Endothelial cell of umbilical vein (primary cell): ENCODE data around the gene DNAJC30. TPM values are rescaled to one million over a fixed set of nuclear protein-coding genes. Genes with fewer than 3 reads are reported as not detected.
"Not testable (repeated sequence)": the region's sequence is repeated elsewhere in the genome, so short reads cannot be mapped to it uniquely, and the experiment has no call there.

Experiments used
- BruUV-seq: library from RNA; stranded (reverse); fragments of 400-500 nt; replicated peaks from 2 replicates; lab custom pipeline; 2021; lab: Mats Ljungman, UMichigan
- CTCF ChIA-PET: fragments of 300-600, 350-600 bp; sonication (Branson Sonifier 250); formaldehyde crosslinking; loops from one replicate; lab custom pipeline; 2021; ENCODE audit warnings: antibody characterized with exemption, inconsistent platforms; lab: Charles Lee
- POLR2A ChIA-PET: fragments of 300-600, 350-600 bp; sonication (Branson Sonifier 250); formaldehyde crosslinking; loops from one replicate; lab custom pipeline; 2021; ENCODE audit warnings: antibody characterized with exemption, inconsistent platforms; lab: Charles Lee
- DNase-seq: peaks from one replicate; pipeline ENCODE4 v3.0.0-alpha.2; 2011; ENCODE audit warnings: low read depth, low spot score
- FAIRE-seq: peaks from 2 replicates; lab custom pipeline; 2011; peaks lifted over from hg19 to GRCh38; lab: Jason Lieb, UNC
- H2AFZ ChIP-seq: 2 replicates; pipeline ENCODE4 v1.6.0; 2012; ENCODE audit warnings: low read depth, low read length, control low read depth, inconsistent platforms
- H3K27ac ChIP-seq: 2 replicates; pipeline ENCODE4 v1.5.1; 2011; ENCODE audit warnings: low read depth, mild to moderate bottlenecking, control low read depth, low read length, moderate library complexity; ENCODE audit not compliant: insufficient read depth
- H3K27me3 ChIP-seq, 2 experiments: 2 replicates each; pipeline versions ENCODE4 v1.6.0 to v1.6.1; 2011; ENCODE audit warnings: low read length in 2 of 2, mixed read lengths in 1 of 2; ENCODE audit not compliant: control insufficient read depth in 2 of 2, insufficient read depth in 2 of 2
- H3K36me3 ChIP-seq, 2 experiments: 2 replicates in 1 of 2; 3 replicates in 1 of 2; pipeline ENCODE4 v1.5.1; 2011; ENCODE audit warnings: low read length in 2 of 2, mild to moderate bottlenecking in 1 of 2, moderate library complexity in 1 of 2; ENCODE audit not compliant: control insufficient read depth in 2 of 2, insufficient read depth in 2 of 2; ENCODE audit errors: extremely low read depth in 1 of 2
- H3K4me1 ChIP-seq: 3 replicates; pipeline ENCODE4 v1.5.1; 2011; ENCODE audit warnings: mild to moderate bottlenecking, low read length; ENCODE audit not compliant: control insufficient read depth, insufficient read depth; ENCODE audit errors: extremely low read depth
- H3K4me2 ChIP-seq: 2 replicates; pipeline ENCODE4 v1.6.1; 2011; ENCODE audit warnings: low read length, control low read depth, mixed read lengths; ENCODE audit not compliant: insufficient read depth
- H3K4me3 ChIP-seq, 3 experiments: fragments of 200-600 bp in 1 of 3; sonication (generic), shearing (Covaris generic) in 1 of 3; replicated peaks in 1 of 3; 2 replicates each; pipeline ENCODE4 v1.5.1; 2011 to 2016; ENCODE audit warnings: control low read depth in 3 of 3, low read length in 3 of 3, mild to moderate bottlenecking in 2 of 3, inconsistent platforms in 1 of 3, low read depth in 1 of 3, moderate library complexity in 1 of 3; ENCODE audit not compliant: insufficient read depth in 1 of 3
- H3K79me2 ChIP-seq: 2 replicates; pipeline ENCODE4 v1.6.0; 2012; ENCODE audit warnings: low read length, inconsistent platforms; ENCODE audit not compliant: control insufficient read depth, insufficient read depth
- H3K9ac ChIP-seq: replicated peaks from 2 replicates; pipeline ENCODE3; 2011; ENCODE audit warnings: low read length, control low read depth; ENCODE audit not compliant: insufficient read depth; ENCODE audit errors: extremely low read depth
- H3K9me1 ChIP-seq: replicated peaks from 3 replicates; pipeline ENCODE4 v1.6.0; 2011; ENCODE audit warnings: mild to moderate bottlenecking, low read length; ENCODE audit not compliant: control insufficient read depth, insufficient read depth; ENCODE audit errors: extremely low read depth
- H3K9me3 ChIP-seq: replicated peaks from 2 replicates; pipeline ENCODE4 v1.5.1; 2012; ENCODE audit warnings: low read length, inconsistent platforms; ENCODE audit not compliant: control insufficient read depth, insufficient read depth
- H4K20me1 ChIP-seq: replicated peaks from 2 replicates; pipeline ENCODE3; 2011; ENCODE audit warnings: mild to moderate bottlenecking, low read length; ENCODE audit not compliant: control insufficient read depth, insufficient read depth; ENCODE audit errors: extremely low read depth
- EZH2 ChIP-seq: IDR thresholded peaks from 2 replicates; pipeline ENCODE4 v1.6.1; 2012; ENCODE audit warnings: borderline replicate concordance, low read depth, mild to moderate bottlenecking, moderate library complexity, low read length, inconsistent platforms; ENCODE audit not compliant: severe bottlenecking
- FOS ChIP-seq: IDR thresholded peaks from 2 replicates; pipeline ENCODE4 v1.6.1; 2011; ENCODE audit warnings: mild to moderate bottlenecking, low read length, moderate library complexity, borderline replicate concordance; ENCODE audit not compliant: insufficient read depth
- GATA2 ChIP-seq: IDR thresholded peaks from 2 replicates; pipeline ENCODE4 v1.7.0; 2011; ENCODE audit warnings: low read depth, mild to moderate bottlenecking, moderate library complexity, mixed read lengths, low read length; ENCODE audit not compliant: insufficient read length, insufficient read depth
- JUN ChIP-seq: IDR thresholded peaks from 2 replicates; pipeline ENCODE4 v1.6.1; 2011; ENCODE audit warnings: borderline replicate concordance, low read depth; ENCODE audit not compliant: insufficient read length, insufficient read depth
- MYC ChIP-seq: IDR thresholded peaks from one replicate; pipeline ENCODE4 v1.6.1; 2011; ENCODE audit warnings: mild to moderate bottlenecking, low read depth, low read length
- POLR2A ChIP-seq: IDR thresholded peaks from 2 replicates; pipeline ENCODE4 v1.6.1; 2012; ENCODE audit warnings: low read depth, mild to moderate bottlenecking, control low read depth, low read length
- POLR2AphosphoS5 ChIP-seq: IDR thresholded peaks from 2 replicates; pipeline ENCODE4 v1.6.1; 2012; ENCODE audit warnings: low read depth, mild to moderate bottlenecking, control low read depth, low read length, moderate library complexity; ENCODE audit not compliant: insufficient read depth
- dilution Hi-C: fragments of 300-500 bp; cut with MboI; formaldehyde crosslinking; loops from one replicate; pipeline ENCODE4 v1.15.0; 2019; ENCODE audit warnings: low sequenced_read_pairs; ENCODE audit not compliant: extremely low pct_ligation_motif_present
- intact Hi-C: fragments of 100-400 bp; cut with micrococcal nuclease; formaldehyde crosslinking; loops from one replicate; pipeline ENCODE4 v1.10.0; 2022
- polyA plus RNA-seq, 4 experiments: library from polyadenylated mRNA; depleted of rRNA in 3 of 4; stranded (reverse) in 3 of 4; unstranded in 1 of 4; fragments of >200 nt; gene quantifications; 2 replicates each; pipeline versions ENCODE4 v1.2.1 to v1.2.3, GENCODE V29; 2011 to 2012; ENCODE audit warnings: missing spikeins in 1 of 4
- total RNA-seq: library from RNA; stranded (reverse); gene quantifications from 2 replicates; pipeline ENCODE4 v1.2.3, GENCODE V29; 2021
- TF ChIP-seq, protein P1 (sequence below): IDR thresholded peaks from 2 replicates; pipeline ENCODE4 v1.6.1; 2011; ENCODE audit not compliant: insufficient read depth, insufficient read length
- TF ChIP-seq, protein P2 (sequence below), 2 donors: IDR thresholded peaks; 1 replicate in 1 of 2; 2 replicates in 1 of 2; pipeline ENCODE4 v1.5.1; 2011; ENCODE audit warnings: low read length in 2 of 2, mild to moderate bottlenecking in 2 of 2, moderate library complexity in 2 of 2, control low read depth in 1 of 2, inconsistent platforms in 1 of 2, low read depth in 1 of 2; ENCODE audit not compliant: insufficient read depth in 1 of 2; ENCODE audit errors: extremely low read depth in 1 of 2

The DNAJC30 gene
- total and polyA plus RNA-seq, 2 donors (not counting 3 experiments of a cell fraction or from before 2014, with no cell fraction given): 10.6 to 11.9 TPM

DNA sequence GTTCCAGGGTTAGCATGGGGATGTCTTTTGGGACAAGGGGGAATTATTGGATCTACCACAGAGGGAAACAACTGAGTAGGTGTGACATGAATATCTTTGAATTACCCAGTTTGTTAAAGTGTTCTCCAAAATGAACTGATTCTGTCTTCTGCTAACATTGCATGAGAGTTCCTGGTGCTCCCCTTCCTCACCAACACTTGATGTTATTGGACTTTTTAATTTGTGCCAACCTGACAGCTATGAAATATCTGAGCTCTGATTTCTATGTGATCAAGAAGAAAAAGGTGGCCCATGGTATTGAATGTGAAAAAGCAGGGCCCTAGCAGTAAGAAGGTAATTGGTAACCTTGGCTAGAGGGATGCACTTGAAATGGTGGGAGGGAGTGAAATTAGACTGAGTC lies 20.2 kb downstream of the DNAJC30 start:
- Histone ChIP-seq H3K4me1 (no peaks in the 10 kb centered on the region), H3K4me3 (no peak overlapping the region), H3K27me3 (peaks cover 0 to 3% of the 10 kb centered on the region in 2 experiments), H3K79me2 (no peaks in the 10 kb centered on the region), H3K4me2 (no peak overlapping the region), H3K27ac (no peak overlapping the region), H3K36me3 (no peaks in the 10 kb centered on the region), H4K20me1 (no peaks in the 10 kb centered on the region), H3K9ac (no peak overlapping the region), H3K9me3 (no peaks in the 10 kb centered on the region), H3K9me1 (no peaks in the 10 kb centered on the region), H2AFZ (no peak overlapping the region)
- ChIA-PET POLR2A (no interaction called here), CTCF (interaction anchor here (2.7 kb wide), 1 partner anchor 34 kb away, joined by 6 read pairs; no protein-coding TSS in a partner anchor)
- FAIRE-seq (no peak), DNase-seq (no peak)
- BruUV-seq: no TSS peak
- dilution Hi-C loops: no loop called here
- TF ChIP-seq GATA2 (no peak), POLR2AphosphoS5 (no peak), EZH2 (no peak), JUN (no peak), FOS (no peak), POLR2A (no peak), MYC (no peak)
- TF ChIP-seq, protein P1, sequence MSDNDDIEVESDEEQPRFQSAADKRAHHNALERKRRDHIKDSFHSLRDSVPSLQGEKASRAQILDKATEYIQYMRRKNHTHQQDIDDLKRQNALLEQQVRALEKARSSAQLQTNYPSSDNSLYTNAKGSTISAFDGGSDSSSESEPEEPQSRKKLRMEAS: no peak
- TF ChIP-seq, protein P2, sequence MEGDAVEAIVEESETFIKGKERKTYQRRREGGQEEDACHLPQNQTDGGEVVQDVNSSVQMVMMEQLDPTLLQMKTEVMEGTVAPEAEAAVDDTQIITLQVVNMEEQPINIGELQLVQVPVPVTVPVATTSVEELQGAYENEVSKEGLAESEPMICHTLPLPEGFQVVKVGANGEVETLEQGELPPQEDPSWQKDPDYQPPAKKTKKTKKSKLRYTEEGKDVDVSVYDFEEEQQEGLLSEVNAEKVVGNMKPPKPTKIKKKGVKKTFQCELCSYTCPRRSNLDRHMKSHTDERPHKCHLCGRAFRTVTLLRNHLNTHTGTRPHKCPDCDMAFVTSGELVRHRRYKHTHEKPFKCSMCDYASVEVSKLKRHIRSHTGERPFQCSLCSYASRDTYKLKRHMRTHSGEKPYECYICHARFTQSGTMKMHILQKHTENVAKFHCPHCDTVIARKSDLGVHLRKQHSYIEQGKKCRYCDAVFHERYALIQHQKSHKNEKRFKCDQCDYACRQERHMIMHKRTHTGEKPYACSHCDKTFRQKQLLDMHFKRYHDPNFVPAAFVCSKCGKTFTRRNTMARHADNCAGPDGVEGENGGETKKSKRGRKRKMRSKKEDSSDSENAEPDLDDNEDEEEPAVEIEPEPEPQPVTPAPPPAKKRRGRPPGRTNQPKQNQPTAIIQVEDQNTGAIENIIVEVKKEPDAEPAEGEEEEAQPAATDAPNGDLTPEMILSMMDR (IDR thresholded peaks at IDR 0.05; ENCODE audit: extremely low read depth in 1 of 2, insufficient read depth in 1 of 2, low read depth in 1 of 2, low read length in 2 of 2): no peak
- intact Hi-C loops: no loop called here

DNA sequence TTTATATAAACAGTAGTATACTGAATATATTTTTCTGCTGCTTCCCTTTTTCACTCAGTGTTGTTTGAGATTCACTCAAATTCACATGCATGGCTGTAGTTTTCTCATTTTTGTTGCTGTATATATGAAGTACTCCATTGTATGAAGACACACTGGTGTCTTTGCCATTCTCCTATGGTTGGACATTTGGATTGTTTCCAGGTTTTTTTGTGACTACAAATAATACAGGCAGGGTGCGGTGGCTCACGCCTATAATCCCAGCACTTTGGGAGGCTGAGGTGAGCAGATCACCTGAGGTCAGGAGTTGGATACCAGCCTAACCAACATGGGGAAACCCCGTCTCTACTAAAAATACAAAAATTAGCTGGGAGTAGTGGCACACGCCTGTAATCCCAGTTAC lies 22.7 kb downstream of the DNAJC30 start:
- H4K20me1 ChIP-seq, H3K4me1 ChIP-seq, H3K9me3 ChIP-seq, DNase-seq, H2AFZ ChIP-seq, H3K9ac ChIP-seq, H3K4me3 ChIP-seq, H3K36me3 ChIP-seq, H3K27ac ChIP-seq, H3K9me1 ChIP-seq, H3K27me3 ChIP-seq, intact Hi-C loops, H3K79me2 ChIP-seq, FAIRE-seq, POLR2A ChIA-PET, BruUV-seq, H3K4me2 ChIP-seq, CTCF ChIA-PET, dilution Hi-C loops: not testable (repeated sequence)
